HepG2 (cell line): ENCODE data around the gene IPO13. TPM values are rescaled to one million over a fixed set of nuclear protein-coding genes. Genes with fewer than 3 reads are reported as not detected.
A peak's percentile ranks its signal among the peaks of the same experiment; 100 is the strongest.

Experiments
- ARNTL ChIP-seq: sonication (generic); formaldehyde crosslinking; IDR thresholded peaks from 2 replicates; pipeline ENCODE4 v1.4.0; 2020; ENCODE audit warnings: mild to moderate bottlenecking, missing genetic modification reagents
- BORCS8-MEF2B ChIP-seq: sonication (generic); formaldehyde crosslinking; IDR thresholded peaks from 2 replicates; pipeline ENCODE4 v1.8.0; 2022; ENCODE audit warnings: mild to moderate bottlenecking, missing genetic modification reagents
- CREM ChIP-seq, 2 experiments: sonication (generic) in 1 of 2; formaldehyde crosslinking in 1 of 2; IDR thresholded peaks; 2 replicates each; pipeline versions ENCODE4 v1.4.0 to v1.6.1; 2016 to 2020; ENCODE audit warnings: antibody characterized with exemption in 1 of 2, mild to moderate bottlenecking in 1 of 2, missing genetic modification reagents in 1 of 2
- MAZ ChIP-seq, 2 experiments: sonication (generic) in 1 of 2; formaldehyde crosslinking in 1 of 2; IDR thresholded peaks; 2 replicates each; pipeline versions ENCODE4 v1.5.0 to v1.6.1; 2012 to 2020; ENCODE audit warnings: low read depth in 2 of 2, mild to moderate bottlenecking in 2 of 2, borderline replicate concordance in 1 of 2, improper control_type of control experiment in 1 of 2, low read length in 1 of 2, missing genetic modification reagents in 1 of 2, moderate library complexity in 1 of 2
- MZF1 ChIP-seq: sonication (generic); formaldehyde crosslinking; IDR thresholded peaks from 2 replicates; pipeline ENCODE4 v1.8.1; 2023; ENCODE audit warnings: mild to moderate bottlenecking, missing genetic modification reagents, borderline replicate concordance
- PAX8 ChIP-seq: sonication (generic); formaldehyde crosslinking; IDR thresholded peaks from 2 replicates; pipeline ENCODE4 v1.8.0; 2022; ENCODE audit warnings: mild to moderate bottlenecking, missing genetic modification reagents, borderline replicate concordance
- SOX6 ChIP-seq, 2 experiments: fragments of 450-650 bp in 1 of 2; sonication (generic) in 1 of 2; formaldehyde crosslinking in 1 of 2; IDR thresholded peaks; 2 replicates each; pipeline versions ENCODE4 v1.4.0 to v1.6.1; 2017 to 2020; ENCODE audit warnings: antibody characterized with exemption in 1 of 2, mild to moderate bottlenecking in 1 of 2, missing genetic modification reagents in 1 of 2
- ZNF33B ChIP-seq: sonication (generic); formaldehyde crosslinking; IDR thresholded peaks from 2 replicates; pipeline ENCODE4 v1.5.1; 2020; ENCODE audit warnings: mild to moderate bottlenecking, missing genetic modification reagents
- ZNF431 ChIP-seq: sonication (generic); formaldehyde crosslinking; IDR thresholded peaks from 2 replicates; pipeline ENCODE4 v1.9.0; 2022; ENCODE audit warnings: missing genetic modification reagents, low read depth, mild to moderate bottlenecking, borderline replicate concordance
- polyA plus RNA-seq, 8 experiments: library from polyadenylated mRNA; depleted of rRNA in 3 of 8; stranded (reverse) in 7 of 8; unstranded in 1 of 8; fragments of >200 nt; fragmentation: Illumina TruSeq in 4 of 8; extraction: Trizol in 4 of 8; gene quantifications; 2 replicates each; pipeline versions ENCODE4 v1.2.1 to v1.2.3, GENCODE V29; 2011 to 2016; ENCODE audit warnings: low read depth in 4 of 8, missing spikeins in 1 of 8, mixed read lengths in 1 of 8; ENCODE audit not compliant: insufficient read depth in 1 of 8
- total RNA-seq, 5 experiments: library from RNA; depleted of rRNA; stranded (reverse); fragments of >200 nt; fragmentation: Illumina TruSeq; extraction: Trizol; gene quantifications; 2 replicates each; pipeline ENCODE4 v1.2.3, GENCODE V29; 2016; ENCODE audit warnings: low read depth in 1 of 5
- TF ChIP-seq, protein P1 (sequence below): sonication (generic); formaldehyde crosslinking; IDR thresholded peaks from 2 replicates; pipeline ENCODE4 v1.5.1; 2020; ENCODE audit warnings: mild to moderate bottlenecking, missing genetic modification reagents
- TF ChIP-seq, protein P2 (sequence below): sonication (generic); formaldehyde crosslinking; IDR thresholded peaks from 2 replicates; pipeline ENCODE4 v1.4.0; 2020; ENCODE audit warnings: missing genetic modification reagents, borderline replicate concordance
- TF ChIP-seq, protein P3 (sequence below): sonication (generic); formaldehyde crosslinking; IDR thresholded peaks from 2 replicates; pipeline ENCODE4 v1.4.0; 2020; ENCODE audit warnings: mild to moderate bottlenecking, missing genetic modification reagents
- TF ChIP-seq, protein P4 (sequence below): sonication (generic); formaldehyde crosslinking; IDR thresholded peaks from 2 replicates; pipeline ENCODE4 v1.4.0; 2020; ENCODE audit warnings: missing genetic modification reagents, borderline replicate concordance

IPO13 gene
- total and polyA plus RNA-seq, 2 of the 13 experiments (the other 11 are each of a cell fraction or from before 2014, with no cell fraction given) = 12.9 to 15.6 TPM

DNA sequence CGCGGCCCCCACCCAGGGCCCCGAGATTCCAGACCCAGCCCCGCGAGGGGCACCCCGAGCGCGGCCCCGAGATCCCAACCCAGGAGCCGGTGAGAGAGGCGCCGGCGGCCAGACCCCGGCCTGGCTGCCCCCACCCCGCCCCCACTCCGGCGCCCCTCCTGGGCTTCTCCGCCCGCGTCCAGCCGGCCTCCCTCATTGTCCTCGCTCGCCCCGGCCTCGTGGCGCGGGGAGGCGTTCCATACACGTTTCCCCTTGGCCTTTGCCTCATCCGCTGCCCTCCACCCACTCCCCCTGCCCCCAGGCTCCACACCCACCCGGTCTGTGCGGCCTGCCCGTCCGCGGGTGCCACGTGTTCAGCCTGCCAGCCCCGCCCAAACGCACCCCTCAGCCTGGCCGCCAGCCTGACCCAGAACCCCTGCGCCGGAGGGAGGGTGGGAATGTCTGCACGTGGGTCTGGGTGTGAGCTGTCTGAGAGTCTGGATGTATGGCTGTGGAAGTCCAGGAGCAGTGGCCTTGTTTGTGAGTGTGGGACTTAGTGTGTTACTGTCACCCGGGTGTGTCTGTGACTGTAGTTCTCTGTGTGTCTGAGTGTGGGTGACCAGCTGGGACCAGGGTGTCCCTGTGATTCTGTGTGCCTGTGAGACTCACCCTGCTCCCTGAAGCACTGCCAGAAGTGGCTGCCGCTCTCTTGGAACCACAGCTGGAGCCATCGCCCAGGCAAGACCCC, 32.9 kb downstream of the IPO13 start (continued):
- TF ChIP-seq, protein P1, sequence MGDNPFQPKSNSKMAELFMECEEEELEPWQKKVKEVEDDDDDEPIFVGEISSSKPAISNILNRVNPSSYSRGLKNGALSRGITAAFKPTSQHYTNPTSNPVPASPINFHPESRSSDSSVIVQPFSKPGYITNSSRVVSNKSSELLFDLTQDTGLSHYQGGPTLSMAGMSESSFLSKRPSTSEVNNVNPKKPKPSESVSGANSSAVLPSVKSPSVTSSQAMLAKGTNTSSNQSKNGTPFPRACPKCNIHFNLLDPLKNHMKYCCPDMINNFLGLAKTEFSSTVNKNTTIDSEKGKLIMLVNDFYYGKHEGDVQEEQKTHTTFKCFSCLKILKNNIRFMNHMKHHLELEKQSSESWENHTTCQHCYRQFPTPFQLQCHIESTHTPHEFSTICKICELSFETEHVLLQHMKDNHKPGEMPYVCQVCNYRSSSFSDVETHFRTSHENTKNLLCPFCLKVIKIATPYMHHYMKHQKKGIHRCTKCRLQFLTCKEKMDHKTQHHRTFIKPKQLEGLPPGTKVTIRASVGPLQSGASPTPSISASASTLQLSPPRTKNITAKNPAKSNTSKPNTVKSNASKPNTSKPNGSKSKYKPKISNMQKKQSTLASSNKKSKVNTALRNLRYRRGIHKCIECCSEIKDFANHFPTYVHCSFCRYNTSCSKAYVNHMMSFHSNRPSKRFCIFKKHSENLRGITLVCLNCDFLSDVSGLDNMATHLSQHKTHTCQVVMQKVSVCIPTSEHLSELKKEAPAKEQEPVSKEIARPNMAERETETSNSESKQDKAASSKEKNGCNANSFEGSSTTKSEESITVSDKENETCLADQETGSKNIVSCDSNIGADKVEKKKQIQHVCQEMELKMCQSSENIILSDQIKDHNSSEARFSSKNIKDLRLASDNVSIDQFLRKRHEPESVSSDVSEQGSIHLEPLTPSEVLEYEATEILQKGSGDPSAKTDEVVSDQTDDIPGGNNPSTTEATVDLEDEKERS = no peak
- TF ChIP-seq, protein P2, sequence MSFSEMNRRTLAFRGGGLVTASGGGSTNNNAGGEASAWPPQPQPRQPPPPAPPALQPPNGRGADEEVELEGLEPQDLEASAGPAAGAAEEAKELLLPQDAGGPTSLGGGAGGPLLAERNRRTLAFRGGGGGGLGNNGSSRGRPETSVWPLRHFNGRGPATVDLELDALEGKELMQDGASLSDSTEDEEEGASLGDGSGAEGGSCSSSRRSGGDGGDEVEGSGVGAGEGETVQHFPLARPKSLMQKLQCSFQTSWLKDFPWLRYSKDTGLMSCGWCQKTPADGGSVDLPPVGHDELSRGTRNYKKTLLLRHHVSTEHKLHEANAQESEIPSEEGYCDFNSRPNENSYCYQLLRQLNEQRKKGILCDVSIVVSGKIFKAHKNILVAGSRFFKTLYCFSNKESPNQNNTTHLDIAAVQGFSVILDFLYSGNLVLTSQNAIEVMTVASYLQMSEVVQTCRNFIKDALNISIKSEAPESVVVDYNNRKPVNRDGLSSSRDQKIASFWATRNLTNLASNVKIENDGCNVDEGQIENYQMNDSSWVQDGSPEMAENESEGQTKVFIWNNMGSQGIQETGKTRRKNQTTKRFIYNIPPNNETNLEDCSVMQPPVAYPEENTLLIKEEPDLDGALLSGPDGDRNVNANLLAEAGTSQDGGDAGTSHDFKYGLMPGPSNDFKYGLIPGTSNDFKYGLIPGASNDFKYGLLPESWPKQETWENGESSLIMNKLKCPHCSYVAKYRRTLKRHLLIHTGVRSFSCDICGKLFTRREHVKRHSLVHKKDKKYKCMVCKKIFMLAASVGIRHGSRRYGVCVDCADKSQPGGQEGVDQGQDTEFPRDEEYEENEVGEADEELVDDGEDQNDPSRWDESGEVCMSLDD = peak; percentile 47; the same call in 1 of the 2 replicates
- no peak for TF ChIP-seq MZF1 (CRISPR knock-in tag)
- TF ChIP-seq, protein P3, sequence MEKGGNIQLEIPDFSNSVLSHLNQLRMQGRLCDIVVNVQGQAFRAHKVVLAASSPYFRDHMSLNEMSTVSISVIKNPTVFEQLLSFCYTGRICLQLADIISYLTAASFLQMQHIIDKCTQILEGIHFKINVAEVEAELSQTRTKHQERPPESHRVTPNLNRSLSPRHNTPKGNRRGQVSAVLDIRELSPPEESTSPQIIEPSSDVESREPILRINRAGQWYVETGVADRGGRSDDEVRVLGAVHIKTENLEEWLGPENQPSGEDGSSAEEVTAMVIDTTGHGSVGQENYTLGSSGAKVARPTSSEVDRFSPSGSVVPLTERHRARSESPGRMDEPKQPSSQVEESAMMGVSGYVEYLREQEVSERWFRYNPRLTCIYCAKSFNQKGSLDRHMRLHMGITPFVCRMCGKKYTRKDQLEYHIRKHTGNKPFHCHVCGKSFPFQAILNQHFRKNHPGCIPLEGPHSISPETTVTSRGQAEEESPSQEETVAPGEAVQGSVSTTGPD (CRISPR knock-in tag) = no peak
- 0 out of 2 replicates have a peak, but pooled peaks have one; percentile 28 for TF ChIP-seq ZNF33B (CRISPR knock-in tag)
- no peak for TF ChIP-seq SOX6 (IDR thresholded peaks at IDR 0.05)
- 0 out of 2 replicates have a peak, but pooled peaks have one; percentile 16 for TF ChIP-seq SOX6 (CRISPR knock-in tag; IDR thresholded peaks at IDR 0.05)
- no peak for TF ChIP-seq CREM (IDR thresholded peaks at IDR 0.05)
- TF ChIP-seq CREM (CRISPR knock-in tag; IDR thresholded peaks at IDR 0.05) = no peak
- TF ChIP-seq ZNF431 (CRISPR knock-in tag) = peak; percentile 71; the same call in 1 of the 2 replicates
- no peak for TF ChIP-seq PAX8 (CRISPR knock-in tag)
- TF ChIP-seq ARNTL (CRISPR knock-in tag) = peak; percentile 92
- no peak for TF ChIP-seq MAZ (IDR thresholded peaks at IDR 0.05; ENCODE audit: borderline replicate concordance, low read depth, low read length)
- peak; percentile 57; the same call in 1 of the 2 replicates for TF ChIP-seq MAZ (CRISPR knock-in tag; IDR thresholded peaks at IDR 0.05; ENCODE audit: low read depth)
- TF ChIP-seq BORCS8-MEF2B (CRISPR knock-in tag) = peak; percentile 43; the same call in 1 of the 2 replicates
- TF ChIP-seq, protein P4, sequence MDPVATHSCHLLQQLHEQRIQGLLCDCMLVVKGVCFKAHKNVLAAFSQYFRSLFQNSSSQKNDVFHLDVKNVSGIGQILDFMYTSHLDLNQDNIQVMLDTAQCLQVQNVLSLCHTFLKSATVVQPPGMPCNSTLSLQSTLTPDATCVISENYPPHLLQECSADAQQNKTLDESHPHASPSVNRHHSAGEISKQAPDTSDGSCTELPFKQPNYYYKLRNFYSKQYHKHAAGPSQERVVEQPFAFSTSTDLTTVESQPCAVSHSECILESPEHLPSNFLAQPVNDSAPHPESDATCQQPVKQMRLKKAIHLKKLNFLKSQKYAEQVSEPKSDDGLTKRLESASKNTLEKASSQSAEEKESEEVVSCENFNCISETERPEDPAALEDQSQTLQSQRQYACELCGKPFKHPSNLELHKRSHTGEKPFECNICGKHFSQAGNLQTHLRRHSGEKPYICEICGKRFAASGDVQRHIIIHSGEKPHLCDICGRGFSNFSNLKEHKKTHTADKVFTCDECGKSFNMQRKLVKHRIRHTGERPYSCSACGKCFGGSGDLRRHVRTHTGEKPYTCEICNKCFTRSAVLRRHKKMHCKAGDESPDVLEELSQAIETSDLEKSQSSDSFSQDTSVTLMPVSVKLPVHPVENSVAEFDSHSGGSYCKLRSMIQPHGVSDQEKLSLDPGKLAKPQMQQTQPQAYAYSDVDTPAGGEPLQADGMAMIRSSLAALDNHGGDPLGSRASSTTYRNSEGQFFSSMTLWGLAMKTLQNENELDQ (CRISPR knock-in tag) = 0 out of 2 replicates have a peak, but pooled peaks have one; percentile 43
